ENCODE measurements around the gene GRIA3.
"Not testable (repeated sequence)": the region's sequence is repeated elsewhere in the genome, so short reads cannot be mapped to it uniquely, and the experiment has no call there.

GRIA3 gene

GRCh38 chrX:123357941-123358340, 173.9 kb downstream of the GRIA3 start:
- peak; percentile 17 for DNase-seq (ENCODE audit: low spot score)
- TF ChIP-seq CTCF (IDR thresholded peaks at IDR 0.05; ENCODE audit: extremely low read depth, missing control alignments): no peak

GRCh38 chrX:123358457-123358856, 174.4 kb downstream of the GRIA3 start:
- no peak for DNase-seq (ENCODE audit: low spot score)
- TF ChIP-seq CTCF (IDR thresholded peaks at IDR 0.05; ENCODE audit: extremely low read depth, missing control alignments): no peak

GRCh38 chrX:123361371-123361770, 177.3 kb downstream of the GRIA3 start:
- TF ChIP-seq CTCF (IDR thresholded peaks at IDR 0.05; ENCODE audit: extremely low read depth, missing control alignments): no peak
- no peak for DNase-seq (ENCODE audit: low spot score)

GRCh38 chrX:123386196-123386595, 202.1 kb downstream of the GRIA3 start:
- DNase-seq (ENCODE audit: low spot score): not testable (repeated sequence)

GRCh38 chrX:123392921-123393320, 208.8 kb downstream of the GRIA3 start:
- no peak for DNase-seq (ENCODE audit: low spot score)
- no peak for TF ChIP-seq CTCF (IDR thresholded peaks at IDR 0.05; ENCODE audit: extremely low read depth, missing control alignments)

GRCh38 chrX:123399709-123400108, 215.6 kb downstream of the GRIA3 start:
- DNase-seq (ENCODE audit: low spot score): no peak
- TF ChIP-seq CTCF (IDR thresholded peaks at IDR 0.05; ENCODE audit: extremely low read depth, missing control alignments): no peak

GRCh38 chrX:123405231-123405630, 221.2 kb downstream of the GRIA3 start:
- TF ChIP-seq CTCF (IDR thresholded peaks at IDR 0.05; ENCODE audit: extremely low read depth, missing control alignments): no peak
- DNase-seq (ENCODE audit: low spot score): no peak

- no peak for TF ChIP-seq CTCF (IDR thresholded peaks at IDR 0.05; ENCODE audit: extremely low read depth, missing control alignments)
- peak; percentile 13 for DNase-seq (ENCODE audit: low spot score)
Measured at GRCh38 chrX:123408821-123409737, 225.0 kb downstream of the GRIA3 start.
